Liver (tissue), 3 donors: ENCODE measurements around the gene STK36.

Source experiments
- GABPA ChIP-seq, 2 donors: IDR thresholded peaks in 1 of 2; conservative IDR thresholded peaks in 1 of 2; 2 replicates each; pipeline ENCODE4 v1.6.1; 2016; ENCODE audit warnings: antibody characterized with exemption in 2 of 2, mild to moderate bottlenecking in 1 of 2, moderate library complexity in 1 of 2
- TF ChIP-seq, protein P1 (sequence below): fragments of 150-350 bp; IDR thresholded peaks from 2 replicates; pipeline ENCODE4 v1.5.1; 2017; ENCODE audit warnings: improper control_type of control experiment, low read depth, low read length; ENCODE audit not compliant: missing input control
- TF ChIP-seq, protein P2 (sequence below): IDR thresholded peaks from 2 replicates; pipeline ENCODE4 v1.6.1; 2016; ENCODE audit warnings: antibody characterized with exemption, mild to moderate bottlenecking
- donor health status: healthy.
- donor health status: healthy.

DNA sequence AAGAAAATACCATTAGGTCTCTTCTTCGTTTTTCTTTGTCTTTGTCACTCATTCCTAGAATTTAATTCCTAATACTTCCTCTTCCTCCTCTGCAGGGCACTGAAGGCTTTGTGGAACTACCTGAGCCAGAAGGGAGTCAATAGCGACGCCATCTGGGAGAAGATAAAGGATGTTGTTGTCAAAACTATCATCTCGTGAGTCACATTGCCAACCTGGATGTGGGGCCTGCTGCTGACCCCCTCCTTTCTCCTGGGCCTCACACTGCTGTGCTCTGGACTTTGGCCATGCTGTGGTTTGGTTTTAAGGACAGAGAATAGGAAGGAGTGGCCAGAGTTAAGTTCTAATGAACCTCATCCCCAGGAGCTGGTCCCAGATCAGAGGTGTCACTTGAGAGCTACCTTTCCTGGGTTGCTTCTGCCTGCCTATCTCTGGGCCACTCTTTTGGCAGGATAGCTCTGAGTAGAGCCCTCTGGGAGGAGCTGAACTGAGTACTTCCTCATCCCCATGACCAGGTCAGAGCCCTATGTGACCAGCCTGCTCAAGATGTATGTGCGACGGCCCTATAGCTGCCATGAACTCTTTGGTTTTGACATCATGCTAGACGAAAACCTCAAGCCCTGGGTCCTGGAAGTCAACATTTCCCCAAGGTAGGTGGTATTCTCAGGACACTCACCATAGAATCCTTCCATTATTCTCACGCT, 77.0 kb downstream of the STK36 start:
- TF ChIP-seq, protein P1, sequence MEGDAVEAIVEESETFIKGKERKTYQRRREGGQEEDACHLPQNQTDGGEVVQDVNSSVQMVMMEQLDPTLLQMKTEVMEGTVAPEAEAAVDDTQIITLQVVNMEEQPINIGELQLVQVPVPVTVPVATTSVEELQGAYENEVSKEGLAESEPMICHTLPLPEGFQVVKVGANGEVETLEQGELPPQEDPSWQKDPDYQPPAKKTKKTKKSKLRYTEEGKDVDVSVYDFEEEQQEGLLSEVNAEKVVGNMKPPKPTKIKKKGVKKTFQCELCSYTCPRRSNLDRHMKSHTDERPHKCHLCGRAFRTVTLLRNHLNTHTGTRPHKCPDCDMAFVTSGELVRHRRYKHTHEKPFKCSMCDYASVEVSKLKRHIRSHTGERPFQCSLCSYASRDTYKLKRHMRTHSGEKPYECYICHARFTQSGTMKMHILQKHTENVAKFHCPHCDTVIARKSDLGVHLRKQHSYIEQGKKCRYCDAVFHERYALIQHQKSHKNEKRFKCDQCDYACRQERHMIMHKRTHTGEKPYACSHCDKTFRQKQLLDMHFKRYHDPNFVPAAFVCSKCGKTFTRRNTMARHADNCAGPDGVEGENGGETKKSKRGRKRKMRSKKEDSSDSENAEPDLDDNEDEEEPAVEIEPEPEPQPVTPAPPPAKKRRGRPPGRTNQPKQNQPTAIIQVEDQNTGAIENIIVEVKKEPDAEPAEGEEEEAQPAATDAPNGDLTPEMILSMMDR: no peak
- TF ChIP-seq, protein P2, sequence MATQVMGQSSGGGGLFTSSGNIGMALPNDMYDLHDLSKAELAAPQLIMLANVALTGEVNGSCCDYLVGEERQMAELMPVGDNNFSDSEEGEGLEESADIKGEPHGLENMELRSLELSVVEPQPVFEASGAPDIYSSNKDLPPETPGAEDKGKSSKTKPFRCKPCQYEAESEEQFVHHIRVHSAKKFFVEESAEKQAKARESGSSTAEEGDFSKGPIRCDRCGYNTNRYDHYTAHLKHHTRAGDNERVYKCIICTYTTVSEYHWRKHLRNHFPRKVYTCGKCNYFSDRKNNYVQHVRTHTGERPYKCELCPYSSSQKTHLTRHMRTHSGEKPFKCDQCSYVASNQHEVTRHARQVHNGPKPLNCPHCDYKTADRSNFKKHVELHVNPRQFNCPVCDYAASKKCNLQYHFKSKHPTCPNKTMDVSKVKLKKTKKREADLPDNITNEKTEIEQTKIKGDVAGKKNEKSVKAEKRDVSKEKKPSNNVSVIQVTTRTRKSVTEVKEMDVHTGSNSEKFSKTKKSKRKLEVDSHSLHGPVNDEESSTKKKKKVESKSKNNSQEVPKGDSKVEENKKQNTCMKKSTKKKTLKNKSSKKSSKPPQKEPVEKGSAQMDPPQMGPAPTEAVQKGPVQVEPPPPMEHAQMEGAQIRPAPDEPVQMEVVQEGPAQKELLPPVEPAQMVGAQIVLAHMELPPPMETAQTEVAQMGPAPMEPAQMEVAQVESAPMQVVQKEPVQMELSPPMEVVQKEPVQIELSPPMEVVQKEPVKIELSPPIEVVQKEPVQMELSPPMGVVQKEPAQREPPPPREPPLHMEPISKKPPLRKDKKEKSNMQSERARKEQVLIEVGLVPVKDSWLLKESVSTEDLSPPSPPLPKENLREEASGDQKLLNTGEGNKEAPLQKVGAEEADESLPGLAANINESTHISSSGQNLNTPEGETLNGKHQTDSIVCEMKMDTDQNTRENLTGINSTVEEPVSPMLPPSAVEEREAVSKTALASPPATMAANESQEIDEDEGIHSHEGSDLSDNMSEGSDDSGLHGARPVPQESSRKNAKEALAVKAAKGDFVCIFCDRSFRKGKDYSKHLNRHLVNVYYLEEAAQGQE: no peak
- TF ChIP-seq GABPA (IDR thresholded peaks at IDR 0.05 in 1 of 2, conservative IDR thresholded peaks at IDR 0.05 in 1 of 2): no peak
